ENCODE data around the gene RHOBTB3.

DNA sequence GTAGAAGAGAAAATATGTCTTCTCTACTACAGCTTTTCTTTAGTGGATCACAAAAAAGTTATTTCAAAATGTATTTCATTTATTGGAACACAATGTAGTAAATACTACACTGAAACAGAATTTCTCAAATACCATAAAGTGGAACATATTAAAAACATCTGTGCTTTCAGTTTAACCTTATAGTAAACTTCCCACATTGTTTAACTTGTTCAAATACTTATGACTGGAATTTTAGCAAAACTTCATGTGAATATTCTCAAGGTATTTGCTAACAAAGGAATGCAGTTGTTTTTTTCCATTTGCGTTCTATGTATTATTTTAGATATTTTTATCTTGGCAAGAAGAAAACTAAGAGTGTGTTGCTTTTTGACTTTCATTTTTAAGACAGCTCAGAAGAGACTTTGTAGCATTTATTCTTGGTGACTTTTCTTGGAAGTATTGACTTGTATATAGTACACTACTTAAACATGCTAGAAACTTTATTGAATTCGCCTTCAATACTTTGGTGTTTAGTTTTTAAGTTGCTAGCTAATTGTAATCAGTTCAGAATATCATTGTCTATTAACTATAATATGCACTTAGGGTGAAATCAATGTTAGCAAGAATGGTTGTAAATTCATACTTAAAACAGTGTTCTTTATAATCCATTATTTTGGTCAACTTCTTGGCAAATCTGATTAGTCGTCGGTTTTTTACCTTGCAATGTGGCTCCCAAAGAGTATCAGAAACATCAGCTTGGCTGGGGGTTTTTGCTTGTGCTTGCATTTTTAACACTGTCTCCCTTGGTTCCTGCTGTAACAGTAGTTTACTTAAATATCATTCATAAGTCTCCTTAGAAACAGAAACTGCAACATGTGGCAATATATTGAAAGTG lies 5.0 kb upstream of the RHOBTB3 start:
- TF ChIP-seq POLR2AphosphoS5 (IDR thresholded peaks at IDR 0.05; ENCODE audit: insufficient read depth, low read depth, low read length) (no peak), CTCF (IDR thresholded peaks at IDR 0.05; ENCODE audit: extremely low read depth in 1 of 2, insufficient read depth in 1 of 2, low read depth in 1 of 2, low read length in 2 of 2) (no peak), EZH2 (IDR thresholded peaks at IDR 0.05; ENCODE audit: borderline replicate concordance, low read depth, low read length, severe bottlenecking) (no peak), GATA2 (IDR thresholded peaks at IDR 0.05; ENCODE audit: insufficient read depth, insufficient read length, low read depth, low read length) (no peak), JUN (IDR thresholded peaks at IDR 0.05; ENCODE audit: borderline replicate concordance, insufficient read depth, insufficient read length, low read depth) (no peak), POLR2A (IDR thresholded peaks at IDR 0.05; ENCODE audit: low read depth, low read length) (no peak), FOS (IDR thresholded peaks at IDR 0.05; ENCODE audit: borderline replicate concordance, insufficient read depth, low read length) (no peak)

All from endothelial cell of umbilical vein (primary cell).